ENCODE data around the gene SLC1A1.

SLC1A1 gene

DNA sequence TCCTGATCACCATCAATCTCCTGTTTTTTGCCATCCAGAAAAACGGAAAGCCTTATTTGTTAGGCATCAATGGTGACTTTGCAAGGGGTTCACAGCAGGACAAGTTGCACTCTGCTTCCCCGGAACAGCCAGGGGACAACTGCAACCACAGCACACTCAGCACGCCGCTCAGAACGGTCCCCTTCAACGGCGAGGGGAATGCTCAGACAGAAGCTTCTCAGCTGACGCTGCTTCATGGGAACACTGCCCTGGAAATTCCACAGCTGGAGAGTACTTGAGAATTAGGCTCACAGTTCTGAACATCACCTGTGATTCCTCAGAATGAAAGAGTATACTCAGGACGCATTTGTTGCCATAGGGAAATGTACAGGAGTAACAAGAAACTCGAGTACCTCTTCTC lies 131.7 kb downstream of the SLC1A1 start:
- no peak for DNase-seq

DNA sequence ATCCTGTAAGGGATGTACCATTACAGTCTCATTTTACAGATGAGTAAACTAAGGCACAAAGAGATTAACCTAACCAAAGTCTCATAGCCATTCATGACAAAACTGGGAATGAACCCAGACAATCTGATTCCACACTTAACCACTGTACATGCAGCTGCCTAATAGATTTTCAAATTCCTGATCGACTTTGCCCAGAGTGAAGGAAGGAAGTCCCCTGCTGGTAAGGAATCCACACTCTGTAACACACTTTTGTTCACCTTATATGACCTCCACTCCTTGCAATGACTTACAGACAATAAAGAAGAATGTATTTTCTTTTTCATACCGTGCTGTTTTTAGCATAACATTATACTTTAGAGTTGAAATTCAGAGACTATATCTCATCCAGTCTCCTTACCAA lies 140.6 kb downstream of the SLC1A1 start:
- no peak for DNase-seq

Measured in inflammatory macrophage treated with lipopolysaccharide for 4 hours (primary cell).